ENCODE measurements around the gene FICD. TPM values are rescaled to one million over a fixed set of nuclear protein-coding genes. Genes with fewer than 3 reads are reported as not detected.
"Not testable (repeated sequence)": the region's sequence is repeated elsewhere in the genome, so short reads cannot be mapped to it uniquely, and the experiment has no call there.

FICD gene
- total and polyA plus RNA-seq, 9 of the 15 experiments (the other 6 are each of a cell fraction or from before 2014, with no cell fraction given) = 0.88 to 4.5 (median 1.9) TPM

- TF ChIP-seq CREB3 (tag; conservative IDR thresholded peaks at IDR 0.05; ENCODE audit: low read depth) (peak; percentile 84), XRCC3 (IDR thresholded peaks at IDR 0.05) (0 out of 2 replicates have a peak, but pooled peaks have one; percentile 54), CREB3L1 (IDR thresholded peaks at IDR 0.05; ENCODE audit: borderline replicate concordance, low read depth) (peak; percentile 91), FOSL1 (tag; conservative IDR thresholded peaks at IDR 0.05) (peak; percentile 51; the same call in 1 of the 2 replicates), MECOM (CRISPR knock-in tag; IDR thresholded peaks at IDR 0.05) (peak; percentile 31; the same call in 1 of the 2 replicates), NFIC (IDR thresholded peaks at IDR 0.05) (peak; percentile 94), NCOA1 (IDR thresholded peaks at IDR 0.05; ENCODE audit: low read depth) (peak; percentile 87; the same call in 1 of the 2 replicates), HMBOX1 (IDR thresholded peaks at IDR 0.05) (peak; percentile 66), SOX6 (IDR thresholded peaks at IDR 0.05) (peak; percentile 100), EHMT2 (IDR thresholded peaks at IDR 0.05) (peak; percentile 61), NCOA2 (IDR thresholded peaks at IDR 0.05; ENCODE audit: partially characterized antibody in 2 of 2) (peak in 1 of 2 experiments; percentile 51), ATF7 (IDR thresholded peaks at IDR 0.05) (peak; percentile 65), NFE2 (IDR thresholded peaks at IDR 0.05; ENCODE audit: low read depth) (peak; percentile 42; the same call in 1 of the 2 replicates), ZNF583 (CRISPR knock-in tag; IDR thresholded peaks at IDR 0.05) (peak; percentile 71; the same call in 1 of the 2 replicates), TRIM28 (IDR thresholded peaks at IDR 0.05) (peak; percentile 39; the same call in 1 of the 2 replicates), SP1 (CRISPR knock-in tag; IDR thresholded peaks at IDR 0.05) (peak; percentile 48; the same call in 1 of the 2 replicates), ESRRA (IDR thresholded peaks at IDR 0.05; ENCODE audit: borderline replicate concordance, low read depth) (peak; percentile 38; the same call in 1 of the 2 replicates), HMGN3 (IDR thresholded peaks at IDR 0.05; ENCODE audit: borderline replicate concordance, extremely low read depth, insufficient read length, low read depth, low read length) (peak; percentile 47), SMAD3 (CRISPR knock-in tag; conservative IDR thresholded peaks at IDR 0.05) (0 out of 2 replicates have a peak, but pooled peaks have one; percentile 38), ETS1 (conservative IDR thresholded peaks at IDR 0.05; ENCODE audit: control insufficient read depth, low read depth, low read length) (peak; percentile 53; the same call in 1 of the 2 replicates), SMARCC2 (IDR thresholded peaks at IDR 0.05; ENCODE audit: low read depth) (peak; percentile 84)
- TF ChIP-seq, protein P1, sequence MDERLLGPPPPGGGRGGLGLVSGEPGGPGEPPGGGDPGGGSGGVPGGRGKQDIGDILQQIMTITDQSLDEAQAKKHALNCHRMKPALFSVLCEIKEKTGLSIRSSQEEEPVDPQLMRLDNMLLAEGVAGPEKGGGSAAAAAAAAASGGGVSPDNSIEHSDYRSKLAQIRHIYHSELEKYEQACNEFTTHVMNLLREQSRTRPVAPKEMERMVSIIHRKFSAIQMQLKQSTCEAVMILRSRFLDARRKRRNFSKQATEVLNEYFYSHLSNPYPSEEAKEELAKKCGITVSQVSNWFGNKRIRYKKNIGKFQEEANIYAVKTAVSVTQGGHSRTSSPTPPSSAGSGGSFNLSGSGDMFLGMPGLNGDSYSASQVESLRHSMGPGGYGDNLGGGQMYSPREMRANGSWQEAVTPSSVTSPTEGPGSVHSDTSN (CRISPR knock-in tag; IDR thresholded peaks at IDR 0.05; ENCODE audit: low read depth) = not testable (repeated sequence)
- TF ChIP-seq, protein P1 (tag; conservative IDR thresholded peaks at IDR 0.05; ENCODE audit: low read depth) = peak; percentile 91
Measured at GRCh38 chr12:108485371-108485770, 29.7 kb upstream of the FICD start (continued).

All from K562 (cell line).